IPS DF 6.9 (cell line): ENCODE data around the gene TBC1D22A.

Experiments
- DNase-seq: peaks from one replicate; pipeline ENCODE4 v3.0.0-alpha.2; 2013; ENCODE audit warnings: low read depth, low spot score
- H3K27ac ChIP-seq: one replicate; pipeline ENCODE4 v1.5.1; 2013; ENCODE audit warnings: low read length, control low read depth
- H3K27me3 ChIP-seq: 2 replicates; pipeline ENCODE4 v1.6.1; 2013; ENCODE audit warnings: mild to moderate bottlenecking, low read length; ENCODE audit not compliant: control insufficient read depth, insufficient read depth
- H3K36me3 ChIP-seq: 2 replicates; pipeline ENCODE4 v1.6.1; 2013; ENCODE audit warnings: low read length; ENCODE audit not compliant: control insufficient read depth, insufficient read depth
- H3K4me1 ChIP-seq: 2 replicates; pipeline ENCODE4 v1.6.1; 2013; ENCODE audit warnings: low read length; ENCODE audit not compliant: control insufficient read depth, insufficient read depth
- H3K4me3 ChIP-seq: 2 replicates; pipeline ENCODE4 v1.5.1; 2013; ENCODE audit warnings: mild to moderate bottlenecking, low read length
- H3K9me3 ChIP-seq: 2 replicates; pipeline ENCODE4 v1.6.1; 2013; ENCODE audit warnings: low read length, inconsistent platforms; ENCODE audit not compliant: control insufficient read depth, insufficient read depth
- WGBS: extraction: QIAGEN DNeasy Blood & Tissue Kit; methylation state at CpG from one replicate; pipeline ENCODE4 v1.1.7; 2013; ENCODE audit warnings: mixed read lengths, missing lambda C conversion rate; ENCODE audit not compliant: insufficient read length, insufficient coverage; 5-methylcytosine and 5-hydroxymethylcytosine counted together

The TBC1D22A gene

GRCh38 chr22:47016631-47017030, 254.2 kb downstream of the TBC1D22A start:
- H3K4me1 ChIP-seq, result no peaks in the 10 kb centered on the region
- H3K27me3 ChIP-seq, result no peaks in the 10 kb centered on the region
- H3K36me3 ChIP-seq, result no peaks in the 10 kb centered on the region
- no peak overlapping the region for H3K4me3 ChIP-seq
- DNase-seq, result no peak
- no peaks in the 10 kb centered on the region for H3K9me3 ChIP-seq
- no peak overlapping the region for H3K27ac ChIP-seq
- no CpG with 5 or more reads among the region's 22 CpGs for WGBS

- no CpG with 5 or more reads among the region's 13 CpGs for WGBS
These were observed 254.8 kb downstream of the TBC1D22A start for GRCh38 chr22:47017245-47017644.

GRCh38 chr22:47018010-47018910, 255.8 kb downstream of the TBC1D22A start:
- H3K4me3 ChIP-seq, result no peak overlapping the region
- no peaks in the 10 kb centered on the region for H3K4me1 ChIP-seq
- no peaks in the 10 kb centered on the region for H3K9me3 ChIP-seq
- H3K27me3 ChIP-seq, result no peaks in the 10 kb centered on the region
- no peaks in the 10 kb centered on the region for H3K36me3 ChIP-seq
- no peak for DNase-seq
- no CpG with 5 or more reads among the region's 32 CpGs for WGBS
- H3K27ac ChIP-seq, result no peak overlapping the region

More at GRCh38 chr22:47017245-47017644, 254.8 kb downstream of the TBC1D22A start:
- no peaks in the 10 kb centered on the region for H3K27me3 ChIP-seq
- H3K36me3 ChIP-seq, result no peaks in the 10 kb centered on the region
- DNase-seq, result no peak
- no peak overlapping the region for H3K4me3 ChIP-seq
- H3K4me1 ChIP-seq, result no peaks in the 10 kb centered on the region
- no peaks in the 10 kb centered on the region for H3K9me3 ChIP-seq
- H3K27ac ChIP-seq, result no peak overlapping the region

- no peak overlapping the region for H3K4me3 ChIP-seq
- no peaks in the 10 kb centered on the region for H3K9me3 ChIP-seq
- WGBS, result no CpG with 5 or more reads among the region's 22 CpGs
- DNase-seq, result no peak
- H3K36me3 ChIP-seq, result no peaks in the 10 kb centered on the region
- H3K4me1 ChIP-seq, result no peaks in the 10 kb centered on the region
- no peak overlapping the region for H3K27ac ChIP-seq
- H3K27me3 ChIP-seq, result no peaks in the 10 kb centered on the region
These were observed 256.8 kb downstream of the TBC1D22A start for GRCh38 chr22:47019012-47019790.

- no peaks in the 10 kb centered on the region for H3K36me3 ChIP-seq
- H3K9me3 ChIP-seq, result no peaks in the 10 kb centered on the region
- DNase-seq, result no peak
- no peaks in the 10 kb centered on the region for H3K27me3 ChIP-seq
- WGBS, result no CpG with 5 or more reads among the region's 7 CpGs
- no peaks in the 10 kb centered on the region for H3K4me1 ChIP-seq
- no peak overlapping the region for H3K27ac ChIP-seq
- H3K4me3 ChIP-seq, result no peak overlapping the region
These were observed 257.7 kb downstream of the TBC1D22A start for GRCh38 chr22:47020166-47020565.

GRCh38 chr22:47021371-47022074, 259.1 kb downstream of the TBC1D22A start:
- no CpG with 5 or more reads among the region's 7 CpGs for WGBS
- no peak for DNase-seq
- Histone ChIP-seq H3K4me3 (no peak overlapping the region), H3K27ac (no peak overlapping the region), H3K27me3 (no peaks in the 10 kb centered on the region), H3K4me1 (no peaks in the 10 kb centered on the region), H3K9me3 (no peaks in the 10 kb centered on the region), H3K36me3 (no peaks in the 10 kb centered on the region)

GRCh38 chr22:47022075-47022473, 259.6 kb downstream of the TBC1D22A start:
- Histone ChIP-seq H3K9me3 (no peaks in the 10 kb centered on the region), H3K4me3 (no peak overlapping the region), H3K27me3 (no peaks in the 10 kb centered on the region), H3K36me3 (no peaks in the 10 kb centered on the region), H3K27ac (no peak overlapping the region), H3K4me1 (no peaks in the 10 kb centered on the region)
- DNase-seq, result no peak
- no CpG with 5 or more reads among the region's 3 CpGs for WGBS

- no peak overlapping the region for H3K4me3 ChIP-seq
- no peaks in the 10 kb centered on the region for H3K27me3 ChIP-seq
- H3K36me3 ChIP-seq, result no peaks in the 10 kb centered on the region
- H3K9me3 ChIP-seq, result no peaks in the 10 kb centered on the region
- no peaks in the 10 kb centered on the region; the same call in 1 of the 2 replicates for H3K4me1 ChIP-seq
- no CpG with 5 or more reads among the region's 7 CpGs for WGBS
- no peak for DNase-seq
- no peak overlapping the region for H3K27ac ChIP-seq
These were observed 260.0 kb downstream of the TBC1D22A start for GRCh38 chr22:47022475-47022874.

- Histone ChIP-seq H3K4me1 (peaks cover 3% of the 10 kb centered on the region; the same call in 1 of the 2 replicates), H3K9me3 (no peaks in the 10 kb centered on the region), H3K27me3 (no peaks in the 10 kb centered on the region), H3K27ac (no peak overlapping the region), H3K4me3 (no peak overlapping the region), H3K36me3 (no peaks in the 10 kb centered on the region)
- DNase-seq, result no peak
- no CpG with 5 or more reads among the region's 13 CpGs for WGBS
These were observed 261.4 kb downstream of the TBC1D22A start for GRCh38 chr22:47023871-47024270.

- H3K4me3 ChIP-seq, result no peak overlapping the region
- WGBS, result no CpG with 5 or more reads among the region's 9 CpGs
- no peak for DNase-seq
These were observed 265.3 kb downstream of the TBC1D22A start for GRCh38 chr22:47027766-47028165.

More at GRCh38 chr22:47027766-47028165, 265.3 kb downstream of the TBC1D22A start:
- Histone ChIP-seq H3K27me3 (no peaks in the 10 kb centered on the region), H3K4me1 (peaks cover 3% of the 10 kb centered on the region; the same call in 1 of the 2 replicates), H3K36me3 (no peaks in the 10 kb centered on the region), H3K27ac (no peak overlapping the region), H3K9me3 (no peaks in the 10 kb centered on the region)
